Sigmoid colon (tissue), 3 donors: ENCODE measurements around the gene RPS6KA2.

Experiments used
- POLR2A ChIP-seq, 2 donors: fragments of 450-650 bp; IDR thresholded peaks; one replicate each; pipeline ENCODE4 v1.6.1; 2016; ENCODE audit warnings: antibody characterized with exemption in 2 of 2, mild to moderate bottlenecking in 2 of 2, moderate library complexity in 2 of 2
- TF ChIP-seq, protein P1 (sequence below), 4 experiments: fragments of 450-650 bp in 3 of 4; fragments of 200-600 bp in 1 of 4; IDR thresholded peaks; one replicate each; pipeline ENCODE4 v1.5.1; 2016 to 2019; ENCODE audit warnings: antibody characterized with exemption in 4 of 4, mild to moderate bottlenecking in 3 of 4, moderate library complexity in 2 of 4

DNA sequence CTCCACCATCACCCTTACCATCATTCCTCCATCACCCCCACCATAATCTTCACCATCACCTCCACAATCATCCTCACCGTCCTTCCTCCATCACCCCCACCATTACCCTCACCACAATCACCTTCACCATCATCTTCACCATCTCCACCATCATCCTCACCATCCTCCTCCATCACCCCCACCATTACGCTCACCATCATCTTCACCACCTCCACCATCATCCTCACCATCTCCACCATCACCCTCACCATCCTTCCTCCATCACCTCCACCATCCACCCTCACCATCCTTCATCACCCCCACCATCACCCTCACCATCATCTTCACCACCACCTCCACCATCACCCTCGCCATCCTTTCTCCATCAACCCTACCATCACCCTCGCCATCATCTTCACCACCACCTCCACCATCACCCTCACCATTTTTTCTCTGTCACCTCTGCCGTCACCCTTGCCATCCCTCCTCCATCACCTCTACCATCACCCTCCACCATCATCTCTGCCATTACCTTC lies 211.2 kb downstream of the RPS6KA2 start:
- TF ChIP-seq POLR2A (IDR thresholded peaks at IDR 0.05), result no peak
- TF ChIP-seq, protein P1, sequence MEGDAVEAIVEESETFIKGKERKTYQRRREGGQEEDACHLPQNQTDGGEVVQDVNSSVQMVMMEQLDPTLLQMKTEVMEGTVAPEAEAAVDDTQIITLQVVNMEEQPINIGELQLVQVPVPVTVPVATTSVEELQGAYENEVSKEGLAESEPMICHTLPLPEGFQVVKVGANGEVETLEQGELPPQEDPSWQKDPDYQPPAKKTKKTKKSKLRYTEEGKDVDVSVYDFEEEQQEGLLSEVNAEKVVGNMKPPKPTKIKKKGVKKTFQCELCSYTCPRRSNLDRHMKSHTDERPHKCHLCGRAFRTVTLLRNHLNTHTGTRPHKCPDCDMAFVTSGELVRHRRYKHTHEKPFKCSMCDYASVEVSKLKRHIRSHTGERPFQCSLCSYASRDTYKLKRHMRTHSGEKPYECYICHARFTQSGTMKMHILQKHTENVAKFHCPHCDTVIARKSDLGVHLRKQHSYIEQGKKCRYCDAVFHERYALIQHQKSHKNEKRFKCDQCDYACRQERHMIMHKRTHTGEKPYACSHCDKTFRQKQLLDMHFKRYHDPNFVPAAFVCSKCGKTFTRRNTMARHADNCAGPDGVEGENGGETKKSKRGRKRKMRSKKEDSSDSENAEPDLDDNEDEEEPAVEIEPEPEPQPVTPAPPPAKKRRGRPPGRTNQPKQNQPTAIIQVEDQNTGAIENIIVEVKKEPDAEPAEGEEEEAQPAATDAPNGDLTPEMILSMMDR (IDR thresholded peaks at IDR 0.05), result no peak
